H9 (cell line): ENCODE results near the gene NECTIN1. TPM values are rescaled to one million over a fixed set of nuclear protein-coding genes. Genes with fewer than 3 reads are reported as not detected.

ENCODE experiments used
- DNase-seq: peaks from one replicate; pipeline ENCODE4 v3.0.0-alpha.2; 2017
- H2AFZ ChIP-seq: one replicate; pipeline ENCODE4 v1.6.1; 2013; ENCODE audit warnings: mild to moderate bottlenecking, low read length, control low read depth, moderate library complexity
- H2AK5ac ChIP-seq: 2 replicates; pipeline ENCODE4 v1.6.1; 2013; ENCODE audit warnings: low read length, control low read depth, mixed read lengths; ENCODE audit not compliant: insufficient read length
- H2BK120ac ChIP-seq: one replicate; pipeline ENCODE4 v1.6.1; 2013; ENCODE audit warnings: low read depth, mild to moderate bottlenecking, low read length, control low read depth, inconsistent platforms; ENCODE audit not compliant: poor library complexity, severe bottlenecking
- H2BK12ac ChIP-seq: 2 replicates; pipeline ENCODE4 v1.6.1; 2013; ENCODE audit warnings: low read length, control low read depth, mixed read lengths, low read depth; ENCODE audit not compliant: insufficient read length
- H2BK15ac ChIP-seq: 2 replicates; pipeline ENCODE4 v1.6.1; 2013; ENCODE audit warnings: low read depth, low read length, control low read depth
- H2BK20ac ChIP-seq: one replicate; pipeline ENCODE4 v1.6.1; 2013; ENCODE audit warnings: low read depth, mild to moderate bottlenecking, low read length, control low read depth, inconsistent platforms; ENCODE audit not compliant: poor library complexity, severe bottlenecking
- H2BK5ac ChIP-seq: 2 replicates; pipeline ENCODE4 v1.6.1; 2013; ENCODE audit warnings: low read length, control low read depth, mixed read lengths; ENCODE audit not compliant: insufficient read length
- H3K14ac ChIP-seq: 2 replicates; pipeline ENCODE4 v1.6.1; 2013; ENCODE audit warnings: low read length, control low read depth; ENCODE audit not compliant: insufficient read depth
- H3K18ac ChIP-seq: 2 replicates; pipeline ENCODE4 v1.6.1; 2013; ENCODE audit warnings: low read depth, mild to moderate bottlenecking, mixed read lengths, low read length, control low read depth; ENCODE audit not compliant: insufficient read length
- H3K23ac ChIP-seq: 2 replicates; pipeline ENCODE4 v1.6.1; 2013; ENCODE audit warnings: low read length, control low read depth, mixed read lengths, low read depth; ENCODE audit not compliant: insufficient read length
- H3K23me2 ChIP-seq: 2 replicates; pipeline ENCODE4 v1.6.1; 2013; ENCODE audit warnings: low read depth, mild to moderate bottlenecking, mixed read lengths, low read length, control low read depth; ENCODE audit not compliant: insufficient read length, poor library complexity, severe bottlenecking
- H3K27ac ChIP-seq: 2 replicates; pipeline ENCODE4 v1.5.1; 2013; ENCODE audit warnings: low read length, control low read depth, mixed read lengths, low read depth; ENCODE audit not compliant: insufficient read length
- H3K27me3 ChIP-seq: 2 replicates; pipeline ENCODE4 v1.6.1; 2013; ENCODE audit warnings: low read length, control low read depth, inconsistent platforms; ENCODE audit not compliant: insufficient read depth
- H3K4ac ChIP-seq: 2 replicates; pipeline ENCODE4 v1.6.1; 2013; ENCODE audit warnings: low read depth, mild to moderate bottlenecking, control low read depth, inconsistent platforms, low read length, moderate library complexity
- H3K4me1 ChIP-seq: 2 replicates; pipeline ENCODE4 v1.6.1; 2013; ENCODE audit warnings: low read length, control low read depth, inconsistent platforms; ENCODE audit not compliant: insufficient read depth
- H3K4me2 ChIP-seq: 2 replicates; pipeline ENCODE4 v1.6.1; 2013; ENCODE audit warnings: low read length, control low read depth, mixed read lengths; ENCODE audit not compliant: insufficient read length, insufficient read depth
- H3K56ac ChIP-seq: 2 replicates; pipeline ENCODE4 v1.6.1; 2013; ENCODE audit warnings: low read depth, mild to moderate bottlenecking, mixed read lengths, low read length, control low read depth; ENCODE audit not compliant: insufficient read length
- H3K79me1 ChIP-seq: 2 replicates; pipeline ENCODE4 v1.6.1; 2013; ENCODE audit warnings: low read depth, mild to moderate bottlenecking, moderate library complexity, low read length, control low read depth, inconsistent platforms; ENCODE audit not compliant: insufficient read depth, poor library complexity, severe bottlenecking
- H3K79me2 ChIP-seq: 2 replicates; pipeline ENCODE4 v1.6.1; 2013; ENCODE audit warnings: low read length, control low read depth, inconsistent platforms; ENCODE audit not compliant: insufficient read depth
- H3K9ac ChIP-seq: 2 replicates; pipeline ENCODE4 v1.6.1; 2013; ENCODE audit warnings: low read length, control low read depth, mixed read lengths; ENCODE audit not compliant: insufficient read length; ENCODE audit errors: extremely low read depth
- H3K9me3 ChIP-seq: one replicate; pipeline ENCODE4 v1.6.1; 2013; ENCODE audit warnings: low read depth, low read length, inconsistent platforms; ENCODE audit not compliant: control insufficient read depth
- H3T11ph ChIP-seq: one replicate; pipeline ENCODE4 v1.6.1; 2013; ENCODE audit warnings: mild to moderate bottlenecking, low read length, control low read depth, inconsistent platforms
- H4K20me1 ChIP-seq: one replicate; pipeline ENCODE4 v1.6.1; 2013; ENCODE audit not compliant: control insufficient read depth, insufficient read length, insufficient read depth
- H4K5ac ChIP-seq: 2 replicates; pipeline ENCODE4 v1.6.1; 2013; ENCODE audit warnings: low read depth, mild to moderate bottlenecking, mixed read lengths, low read length, control low read depth; ENCODE audit not compliant: insufficient read length
- H4K8ac ChIP-seq: replicated peaks from 2 replicates; pipeline ENCODE4 v1.6.1; 2013; ENCODE audit warnings: low read length, control low read depth, mixed read lengths, low read depth; ENCODE audit not compliant: insufficient read length
- H4K91ac ChIP-seq: 2 replicates; pipeline ENCODE4 v1.6.1; 2013; ENCODE audit warnings: low read depth, mild to moderate bottlenecking, moderate library complexity, mixed read lengths, low read length, control low read depth; ENCODE audit not compliant: insufficient read length
- H3K27ac Mint-ChIP-seq, 3 experiments: 2 replicates in 2 of 3; 3 replicates in 1 of 3; pipeline ENCODE4 v1.8.0; 2020 to 2021; ENCODE audit warnings: mixed read lengths in 3 of 3, mild to moderate bottlenecking in 1 of 3, moderate library complexity in 1 of 3
- H3K27me3 Mint-ChIP-seq: 2 replicates; pipeline ENCODE4 v1.8.0; 2021; ENCODE audit warnings: low read depth, mild to moderate bottlenecking, moderate library complexity, mixed read lengths
- H3K36me3 Mint-ChIP-seq, 3 experiments: 2 replicates in 2 of 3; 3 replicates in 1 of 3; pipeline ENCODE4 v1.8.0; 2020 to 2021; ENCODE audit warnings: low read depth in 3 of 3, mixed read lengths in 3 of 3; ENCODE audit not compliant: insufficient read depth in 1 of 3
- H3K4me1 Mint-ChIP-seq, 2 experiments: 2 replicates each; pipeline ENCODE4 v1.8.0; 2020; ENCODE audit warnings: mixed read lengths in 2 of 2
- H3K4me3 Mint-ChIP-seq, 2 experiments: 2 replicates in 1 of 2; 3 replicates in 1 of 2; pipeline ENCODE4 v1.8.0; 2020 to 2021; ENCODE audit warnings: mild to moderate bottlenecking in 2 of 2, mixed read lengths in 2 of 2, moderate library complexity in 1 of 2
- H3K9me3 Mint-ChIP-seq, 2 experiments: 2 replicates in 1 of 2; 3 replicates in 1 of 2; pipeline ENCODE4 v1.8.0; 2020; ENCODE audit warnings: mild to moderate bottlenecking in 2 of 2, mixed read lengths in 2 of 2, moderate library complexity in 1 of 2
- CTCF ChIP-seq: fragments of 200-600 bp; sonication (generic); conservative IDR thresholded peaks from 3 replicates; pipeline ENCODE4 v1.8.0; 2021; ENCODE audit warnings: antibody characterized with exemption, mild to moderate bottlenecking
- WGBS: extraction: QIAGEN DNeasy Blood & Tissue Kit; methylation state at CpG from one replicate; pipeline ENCODE4 v1.1.7; 2013; ENCODE audit warnings: missing lambda C conversion rate, low lambda C conversion rate, mixed read lengths; ENCODE audit not compliant: insufficient read length; ENCODE audit errors: extremely low coverage; 5-methylcytosine and 5-hydroxymethylcytosine counted together
- total RNA-seq: library from RNA; stranded (reverse); gene quantifications from 2 replicates; pipeline ENCODE4 v1.2.1, GENCODE V29; 2021

Gene NECTIN1
- total RNA-seq, 1 experiment from 2014 or later, result 113 TPM

GRCh38 chr11:119754656-119755355 is 25.8 kb upstream of the NECTIN1 start:
- Histone ChIP-seq H3K9ac (no peak overlapping the region), H2AFZ (no peak overlapping the region), H2BK12ac (no peak overlapping the region), H3K79me1 (no peaks in the 10 kb centered on the region), H3K4me1 (no peaks in the 10 kb centered on the region), H3K23ac (no peak overlapping the region), H3K27ac (no peak overlapping the region), H4K91ac (no peak overlapping the region), H3K4ac (no peak overlapping the region), H3K4me2 (no peak overlapping the region), H2BK20ac (no peak overlapping the region), H4K8ac (no peak overlapping the region), H3K27me3 (no peaks in the 10 kb centered on the region), H3K9me3 (no peaks in the 10 kb centered on the region), H2BK15ac (no peak overlapping the region), H3T11ph (no peak overlapping the region), H2BK5ac (no peak overlapping the region), H3K23me2 (no peaks in the 10 kb centered on the region), H3K56ac (no peak overlapping the region), H3K79me2 (no peaks in the 10 kb centered on the region), H2AK5ac (no peak overlapping the region), H4K20me1 (no peaks in the 10 kb centered on the region), H4K5ac (no peak overlapping the region), H2BK120ac (no peak overlapping the region), H3K18ac (no peak overlapping the region), H3K14ac (no peak overlapping the region)
- peaks cover 23% of the 10 kb centered on the region in 2 experiments for H3K4me1 Mint-ChIP-seq
- no peaks in the 10 kb centered on the region for H3K9me3 Mint-ChIP-seq
- DNase-seq, result no peak
- no peak overlapping the region for H3K4me3 Mint-ChIP-seq
- no peaks in the 10 kb centered on the region for H3K36me3 Mint-ChIP-seq
- H3K27ac Mint-ChIP-seq, result no peak overlapping the region; a peak in 1 of 7 replicates
- TF ChIP-seq CTCF, result no peak
- no CpG with 5 or more reads among the region's 18 CpGs for WGBS
- peaks cover 50% of the 10 kb centered on the region for H3K27me3 Mint-ChIP-seq
